Duodenal mucosa (tissue), 2 donors: ENCODE measurements around the gene CARD14.

ENCODE experiments used
- H3K27ac ChIP-seq: one replicate; pipeline ENCODE4 v1.7.0; 2013; ENCODE audit warnings: low read depth, low read length
- H3K27me3 ChIP-seq, 2 donors: one replicate each; pipeline ENCODE4 v1.7.0; 2013; ENCODE audit warnings: low read length in 2 of 2, control low read depth in 1 of 2; ENCODE audit not compliant: insufficient read depth in 2 of 2, control insufficient read depth in 1 of 2
- H3K36me3 ChIP-seq, 2 donors: one replicate each; pipeline ENCODE4 v1.7.0; 2013; ENCODE audit warnings: low read length in 2 of 2, control low read depth in 1 of 2; ENCODE audit not compliant: insufficient read depth in 2 of 2, control insufficient read depth in 1 of 2
- H3K4me1 ChIP-seq, 2 donors: one replicate each; pipeline ENCODE4 v1.7.0; 2013; ENCODE audit warnings: low read length in 2 of 2, control low read depth in 1 of 2; ENCODE audit not compliant: insufficient read depth in 2 of 2, control insufficient read depth in 1 of 2
- H3K4me3 ChIP-seq, 2 donors: one replicate each; pipeline ENCODE4 v1.7.0; 2013; ENCODE audit warnings: low read length in 2 of 2, low read depth in 1 of 2
- H3K9ac ChIP-seq, 2 donors: one replicate each; pipeline ENCODE4 v1.7.0; 2013; ENCODE audit warnings: low read length in 2 of 2, low read depth in 1 of 2
- H3K9me3 ChIP-seq, 2 donors: one replicate each; pipeline ENCODE4 v1.7.0; 2013; ENCODE audit warnings: low read length in 2 of 2, control low read depth in 1 of 2; ENCODE audit not compliant: control insufficient read depth in 1 of 2

Gene CARD14

GRCh38 chr17:80132906-80133625 lies 36.8 kb upstream of the CARD14 start:
- H3K4me1 ChIP-seq = no peaks in the 10 kb centered on the region
- H3K27me3 ChIP-seq = peaks cover 0 to 5% of the 10 kb centered on the region in 2 donors
- H3K27ac ChIP-seq = no peak overlapping the region
- no peaks in the 10 kb centered on the region for H3K9me3 ChIP-seq
- peaks cover 21 to 48% of the 10 kb centered on the region in 2 donors for H3K36me3 ChIP-seq
- no peak overlapping the region for H3K4me3 ChIP-seq
- no peak overlapping the region for H3K9ac ChIP-seq

- Histone ChIP-seq H3K4me3 (no peak overlapping the region), H3K27ac (no peak overlapping the region), H3K36me3 (peaks cover 25 to 53% of the 10 kb centered on the region in 2 donors), H3K4me1 (no peaks in the 10 kb centered on the region), H3K27me3 (no peaks in the 10 kb centered on the region), H3K9ac (no peak overlapping the region), H3K9me3 (no peaks in the 10 kb centered on the region)
These were observed 36.2 kb upstream of the CARD14 start for GRCh38 chr17:80133626-80133970.

GRCh38 chr17:80137131-80137530 lies 32.7 kb upstream of the CARD14 start:
- Histone ChIP-seq H3K4me1 (no peaks in the 10 kb centered on the region), H3K4me3 (no peak overlapping the region), H3K9ac (no peak overlapping the region), H3K27me3 (no peaks in the 10 kb centered on the region), H3K36me3 (peaks cover 48 to 88% of the 10 kb centered on the region in 2 donors), H3K9me3 (no peaks in the 10 kb centered on the region), H3K27ac (no peak overlapping the region)

- Histone ChIP-seq H3K9me3 (no peaks in the 10 kb centered on the region), H3K4me3 (no peak overlapping the region), H3K9ac (no peak overlapping the region), H3K27ac (no peak overlapping the region), H3K36me3 (peaks cover 51 to 99% of the 10 kb centered on the region in 2 donors), H3K27me3 (no peaks in the 10 kb centered on the region), H3K4me1 (no peaks in the 10 kb centered on the region)
These were observed 30.9 kb upstream of the CARD14 start for GRCh38 chr17:80138856-80139426.

GRCh38 chr17:80141463-80142165 lies 28.2 kb upstream of the CARD14 start:
- Histone ChIP-seq H3K27ac (no peak overlapping the region), H3K9me3 (no peaks in the 10 kb centered on the region), H3K4me3 (no peak overlapping the region), H3K36me3 (peaks cover 48 to 77% of the 10 kb centered on the region in 2 donors), H3K27me3 (no peaks in the 10 kb centered on the region), H3K4me1 (peaks cover 17 to 19% of the 10 kb centered on the region in 2 donors), H3K9ac (no peak overlapping the region)

- no peaks in the 10 kb centered on the region for H3K27me3 ChIP-seq
- H3K9me3 ChIP-seq = no peaks in the 10 kb centered on the region
- peaks cover 17 to 21% of the 10 kb centered on the region in 2 donors for H3K4me1 ChIP-seq
- no peak overlapping the region for H3K9ac ChIP-seq
- H3K4me3 ChIP-seq = no peak overlapping the region
- peaks cover 37 to 64% of the 10 kb centered on the region in 2 donors for H3K36me3 ChIP-seq
- no peak overlapping the region for H3K27ac ChIP-seq
These were observed 26.9 kb upstream of the CARD14 start for GRCh38 chr17:80142929-80143328.

- no peaks in the 10 kb centered on the region for H3K27me3 ChIP-seq
- peaks cover 21 to 25% of the 10 kb centered on the region in 2 donors for H3K4me1 ChIP-seq
- no peaks in the 10 kb centered on the region for H3K9me3 ChIP-seq
- H3K27ac ChIP-seq = no peak overlapping the region
- H3K9ac ChIP-seq = peak overlapping the region; percentile 77 to 87
- H3K4me3 ChIP-seq = peak overlapping the region; percentile 78 to 88
- peaks cover 20 to 39% of the 10 kb centered on the region in 2 donors for H3K36me3 ChIP-seq
These were observed 24.5 kb upstream of the CARD14 start for GRCh38 chr17:80145076-80146075.

GRCh38 chr17:80146121-80147034 lies 23.5 kb upstream of the CARD14 start:
- H3K9ac ChIP-seq = peak overlapping the region; percentile 77 to 87
- H3K4me3 ChIP-seq = peak overlapping the region; percentile 78 to 88
- peak overlapping the region; percentile 89 for H3K27ac ChIP-seq
- H3K4me1 ChIP-seq = peaks cover 21 to 25% of the 10 kb centered on the region in 2 donors
- no peaks in the 10 kb centered on the region for H3K9me3 ChIP-seq
- H3K36me3 ChIP-seq = peaks cover 16 to 30% of the 10 kb centered on the region in 2 donors
- H3K27me3 ChIP-seq = no peaks in the 10 kb centered on the region
